ENCODE measurements around the gene TENM4.
A peak's percentile ranks its signal among the peaks of the same experiment; 100 is the strongest.

The TENM4 gene

GRCh38 chr11:79342686-79343085, 98.1 kb downstream of the TENM4 start:
- no peak for DNase-seq (ENCODE audit: low read depth)

GRCh38 chr11:79342236-79342635, 98.6 kb downstream of the TENM4 start:
- no peak for DNase-seq (ENCODE audit: low read depth)

GRCh38 chr11:79340535-79340934, 100.3 kb downstream of the TENM4 start:
- no peak for DNase-seq (ENCODE audit: low read depth)

- DNase-seq (ENCODE audit: low read depth), result no peak
Measured at GRCh38 chr11:79336797-79337517, 103.9 kb downstream of the TENM4 start.

GRCh38 chr11:79335681-79336080, 105.1 kb downstream of the TENM4 start:
- peak; percentile 61 for DNase-seq (ENCODE audit: low read depth)

- DNase-seq (ENCODE audit: low read depth), result no peak
Measured at GRCh38 chr11:79333355-79333754, 107.5 kb downstream of the TENM4 start.

- peak; percentile 19 for DNase-seq (ENCODE audit: low read depth)
Measured at GRCh38 chr11:79332017-79332416, 108.8 kb downstream of the TENM4 start.

GRCh38 chr11:79331203-79331901, 109.5 kb downstream of the TENM4 start:
- DNase-seq (ENCODE audit: low read depth), result no peak

GRCh38 chr11:79330651-79331050, 110.2 kb downstream of the TENM4 start:
- no peak for DNase-seq (ENCODE audit: low read depth)

- DNase-seq (ENCODE audit: low read depth), result no peak
Measured at GRCh38 chr11:79329561-79329960, 111.3 kb downstream of the TENM4 start.

- no peak for DNase-seq (ENCODE audit: low read depth)
Measured at GRCh38 chr11:79328402-79328801, 112.4 kb downstream of the TENM4 start.

- DNase-seq (ENCODE audit: low read depth), result no peak
Measured at GRCh38 chr11:79325851-79326250, 115.0 kb downstream of the TENM4 start.

GRCh38 chr11:79321263-79321662, 119.6 kb downstream of the TENM4 start:
- peak; percentile 10 for DNase-seq (ENCODE audit: low read depth)

- DNase-seq (ENCODE audit: low read depth), result peak; percentile 72
Measured at GRCh38 chr11:79314906-79315689, 125.7 kb downstream of the TENM4 start.

- DNase-seq (ENCODE audit: low read depth), result no peak
Measured at GRCh38 chr11:79313530-79313913, 127.3 kb downstream of the TENM4 start.

GRCh38 chr11:79312617-79313529, 128.0 kb downstream of the TENM4 start:
- peak; percentile 18 for DNase-seq (ENCODE audit: low read depth)

GRCh38 chr11:79311461-79311860, 129.4 kb downstream of the TENM4 start:
- DNase-seq (ENCODE audit: low read depth), result no peak

- peak; percentile 72 for DNase-seq (ENCODE audit: low read depth)
Measured at GRCh38 chr11:79309407-79309806, 131.4 kb downstream of the TENM4 start.

GRCh38 chr11:79308429-79308828, 132.4 kb downstream of the TENM4 start:
- no peak for DNase-seq (ENCODE audit: low read depth)

GRCh38 chr11:79304599-79305212, 136.1 kb downstream of the TENM4 start:
- no peak for DNase-seq (ENCODE audit: low read depth)

GRCh38 chr11:79296141-79296540, 144.7 kb downstream of the TENM4 start:
- DNase-seq (ENCODE audit: low read depth), result no peak

Data from amniotic epithelial cell (primary cell).